Hepatocyte (in vitro differentiated cells): ENCODE data around the gene PTPRK. TPM values are rescaled to one million over a fixed set of nuclear protein-coding genes. Genes with fewer than 3 reads are reported as not detected.

Experiments
- DNase-seq: peaks from one replicate; pipeline ENCODE4 v3.0.0-alpha.2; 2016; ENCODE audit warnings: low spot score
- H2AFZ ChIP-seq: fragments of 200-600 bp; sonication (generic); 2 replicates; pipeline ENCODE4 v1.6.0; 2016; ENCODE audit warnings: antibody characterized with exemption, mild to moderate bottlenecking
- H3K27ac ChIP-seq: fragments of 200-600 bp; sonication (generic); 2 replicates; pipeline ENCODE4 v1.5.1; 2016; ENCODE audit warnings: mild to moderate bottlenecking
- H3K27me3 ChIP-seq: fragments of 200-600 bp; sonication (generic); 2 replicates; pipeline ENCODE4 v1.6.1; 2016
- H3K36me3 ChIP-seq: fragments of 200-600 bp; sonication (generic); replicated peaks from 2 replicates; pipeline ENCODE4 v1.5.1; 2016; ENCODE audit warnings: low read depth; ENCODE audit not compliant: insufficient read depth
- H3K4me1 ChIP-seq: fragments of 200-600 bp; sonication (generic); 2 replicates; pipeline ENCODE4 v1.5.1; 2016; ENCODE audit warnings: mild to moderate bottlenecking, moderate library complexity; ENCODE audit not compliant: insufficient read depth
- H3K4me2 ChIP-seq: fragments of 200-600 bp; sonication (generic); 2 replicates; pipeline ENCODE4 v1.6.0; 2016
- H3K4me3 ChIP-seq: fragments of 200-600 bp; sonication (generic); 2 replicates; pipeline ENCODE4 v1.5.1; 2016; ENCODE audit warnings: mild to moderate bottlenecking
- H3K79me2 ChIP-seq: fragments of 200-600 bp; sonication (generic); 2 replicates; pipeline ENCODE4 v1.6.0; 2017; ENCODE audit warnings: mild to moderate bottlenecking
- H3K9me2 ChIP-seq: fragments of 200-600 bp; sonication (generic); replicated peaks from 2 replicates; pipeline ENCODE4 v1.6.0; 2017; ENCODE audit warnings: mild to moderate bottlenecking; ENCODE audit not compliant: insufficient read depth
- H3K9me3 ChIP-seq: fragments of 200-600 bp; sonication (generic); 2 replicates; pipeline ENCODE4 v1.5.1; 2016; ENCODE audit warnings: low read depth, mild to moderate bottlenecking
- H4K20me1 ChIP-seq: fragments of 200-600 bp; sonication (generic); 2 replicates; pipeline ENCODE4 v1.6.0; 2016; ENCODE audit warnings: mild to moderate bottlenecking; ENCODE audit not compliant: insufficient read depth, poor library complexity, severe bottlenecking
- CTCF ChIP-seq: fragments of 200-600 bp; sonication (generic); IDR thresholded peaks from 2 replicates; pipeline ENCODE4 v1.5.1; 2016; ENCODE audit warnings: antibody characterized with exemption, mild to moderate bottlenecking; ENCODE audit not compliant: poor library complexity
- EZH2 ChIP-seq: fragments of 200-600 bp; sonication (generic); IDR thresholded peaks from 2 replicates; pipeline ENCODE4 v1.6.1; 2016; ENCODE audit warnings: antibody characterized with exemption, mild to moderate bottlenecking, borderline replicate concordance
- EZH2phosphoT487 ChIP-seq: fragments of 200-600 bp; sonication (generic); IDR thresholded peaks from one replicate; pipeline ENCODE4 v1.6.1; 2018; ENCODE audit warnings: antibody characterized with exemption, mild to moderate bottlenecking, low read depth, moderate library complexity; ENCODE audit not compliant: unreplicated experiment, severe bottlenecking
- WGBS: methylation state at CpG from one replicate; pipeline ENCODE4 v1.1.6; 2016; ENCODE audit warnings: low lambda C conversion rate; ENCODE audit errors: missing lambda C conversion rate; 5-methylcytosine and 5-hydroxymethylcytosine counted together
- polyA plus RNA-seq: library from polyadenylated mRNA; unstranded; fragments of >200 nt; fragmentation: Nextera tagmentation; extraction: Ambion mirVana; gene quantifications from 2 replicates; pipeline ENCODE4 v1.2.1, GENCODE V29; 2016
- total RNA-seq: library from RNA; depleted of rRNA; stranded (reverse); fragments of >200 nt; gene quantifications from 2 replicates; pipeline ENCODE4 v1.2.3, GENCODE V29; 2014

The PTPRK gene
- total and polyA plus RNA-seq, 2 experiments from 2014 or later, result 42.0 to 80.2 TPM

GRCh38 chr6:128112494-128112893 lies 407.9 kb downstream of the PTPRK start:
- H3K4me1 ChIP-seq, result peaks cover 6% of the 10 kb centered on the region
- H3K9me3 ChIP-seq, result no peaks in the 10 kb centered on the region
- H3K4me3 ChIP-seq, result peak overlapping the region; percentile 13
- H3K36me3 ChIP-seq, result no peaks in the 10 kb centered on the region
- TF ChIP-seq EZH2phosphoT487, result no peak
- TF ChIP-seq EZH2, result no peak
- TF ChIP-seq CTCF, result no peak
- no peaks in the 10 kb centered on the region for H4K20me1 ChIP-seq
- H3K27me3 ChIP-seq, result no peaks in the 10 kb centered on the region
- peak overlapping the region; percentile 28 for H2AFZ ChIP-seq
- 45% methylated on average over 2 of the region's 2 CpGs for WGBS
- peak; percentile 6 for DNase-seq
- H3K4me2 ChIP-seq, result peak overlapping the region; percentile 72
- H3K9me2 ChIP-seq, result no peaks in the 10 kb centered on the region
- H3K79me2 ChIP-seq, result no peaks in the 10 kb centered on the region
- peak overlapping the region; percentile 52 for H3K27ac ChIP-seq

- Histone ChIP-seq H3K36me3 (no peaks in the 10 kb centered on the region), H3K9me3 (no peaks in the 10 kb centered on the region), H3K27ac (no peak overlapping the region), H4K20me1 (no peaks in the 10 kb centered on the region), H3K27me3 (no peaks in the 10 kb centered on the region), H3K4me2 (no peak overlapping the region), H3K4me1 (peaks cover 6% of the 10 kb centered on the region), H3K79me2 (no peaks in the 10 kb centered on the region), H2AFZ (no peak overlapping the region), H3K4me3 (no peak overlapping the region), H3K9me2 (no peaks in the 10 kb centered on the region)
- 77% methylated on average over 2 of the region's 2 CpGs for WGBS
- TF ChIP-seq EZH2, result no peak
- no peak for TF ChIP-seq EZH2phosphoT487
- no peak for TF ChIP-seq CTCF
- DNase-seq, result no peak
Observed at GRCh38 chr6:128111096-128111495, 409.3 kb downstream of the PTPRK start.

- DNase-seq, result no peak
- Histone ChIP-seq H4K20me1 (no peaks in the 10 kb centered on the region), H3K4me2 (no peak overlapping the region), H3K27ac (no peak overlapping the region), H3K9me3 (no peaks in the 10 kb centered on the region), H3K27me3 (no peaks in the 10 kb centered on the region), H3K9me2 (no peaks in the 10 kb centered on the region), H3K79me2 (peaks cover 4% of the 10 kb centered on the region), H3K36me3 (no peaks in the 10 kb centered on the region), H2AFZ (no peak overlapping the region), H3K4me1 (peaks cover under 1% of the 10 kb centered on the region), H3K4me3 (no peak overlapping the region)
- TF ChIP-seq CTCF, result no peak
- TF ChIP-seq EZH2, result no peak
- TF ChIP-seq EZH2phosphoT487, result no peak
- 100% methylated on average over 1 of the region's 1 CpG for WGBS
Observed at GRCh38 chr6:128107682-128108081, 412.7 kb downstream of the PTPRK start.
